ELR (cell line): ENCODE results near the gene NADK.
"Not testable (repeated sequence)": the region's sequence is repeated elsewhere in the genome, so short reads cannot be mapped to it uniquely, and the experiment has no call there.

ENCODE experiments used
- DNase-seq: peaks from one replicate; pipeline ENCODE4 v3.0.0-alpha.2; 2015; ENCODE audit warnings: low read depth

Gene NADK

DNA sequence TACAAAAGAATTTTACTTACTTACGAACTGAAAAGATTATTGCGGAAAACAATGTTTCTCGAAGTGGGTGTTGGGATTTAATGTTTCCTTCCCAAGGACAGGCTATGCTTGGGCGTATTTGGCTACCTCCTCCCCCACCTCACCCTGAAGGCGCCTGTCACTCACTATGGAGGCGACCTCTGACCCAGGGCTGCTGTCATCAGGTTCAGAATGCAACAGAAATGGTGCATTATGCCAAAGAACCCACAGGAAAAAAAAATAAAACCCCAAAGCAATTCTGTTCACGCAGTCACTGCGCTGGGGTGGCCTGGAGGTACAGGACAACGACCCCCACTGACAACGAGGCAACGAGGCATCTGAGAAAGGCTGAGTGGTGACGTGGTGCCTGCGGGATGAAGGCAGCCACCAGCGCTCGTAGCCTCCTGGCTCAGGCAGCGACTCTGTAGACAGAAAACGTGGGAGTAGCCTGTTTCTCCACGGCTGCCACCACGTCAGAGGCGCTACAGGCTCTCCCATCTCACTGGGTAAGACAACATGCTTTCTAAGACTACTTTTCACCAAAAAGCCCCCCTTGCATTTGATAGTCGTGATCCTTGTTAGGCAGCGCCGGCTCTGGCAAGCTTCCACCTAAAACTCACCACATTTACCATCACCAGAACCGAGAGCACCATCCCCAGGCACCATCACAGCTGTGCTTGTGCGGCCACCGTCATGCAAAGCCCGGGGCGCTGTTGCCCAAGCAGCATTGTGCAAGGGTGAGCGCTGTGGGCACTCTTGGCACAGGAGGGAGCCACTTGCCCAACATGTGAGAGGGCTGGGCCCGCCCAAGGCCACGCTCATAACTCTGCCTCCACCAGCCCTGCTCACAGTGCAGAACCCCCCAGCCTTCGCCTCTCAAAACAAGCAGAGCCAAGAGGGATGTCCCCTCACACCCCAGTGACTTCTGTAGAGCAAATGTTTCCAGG, 14.3 kb downstream of the NADK start:
- no peak for DNase-seq

DNA sequence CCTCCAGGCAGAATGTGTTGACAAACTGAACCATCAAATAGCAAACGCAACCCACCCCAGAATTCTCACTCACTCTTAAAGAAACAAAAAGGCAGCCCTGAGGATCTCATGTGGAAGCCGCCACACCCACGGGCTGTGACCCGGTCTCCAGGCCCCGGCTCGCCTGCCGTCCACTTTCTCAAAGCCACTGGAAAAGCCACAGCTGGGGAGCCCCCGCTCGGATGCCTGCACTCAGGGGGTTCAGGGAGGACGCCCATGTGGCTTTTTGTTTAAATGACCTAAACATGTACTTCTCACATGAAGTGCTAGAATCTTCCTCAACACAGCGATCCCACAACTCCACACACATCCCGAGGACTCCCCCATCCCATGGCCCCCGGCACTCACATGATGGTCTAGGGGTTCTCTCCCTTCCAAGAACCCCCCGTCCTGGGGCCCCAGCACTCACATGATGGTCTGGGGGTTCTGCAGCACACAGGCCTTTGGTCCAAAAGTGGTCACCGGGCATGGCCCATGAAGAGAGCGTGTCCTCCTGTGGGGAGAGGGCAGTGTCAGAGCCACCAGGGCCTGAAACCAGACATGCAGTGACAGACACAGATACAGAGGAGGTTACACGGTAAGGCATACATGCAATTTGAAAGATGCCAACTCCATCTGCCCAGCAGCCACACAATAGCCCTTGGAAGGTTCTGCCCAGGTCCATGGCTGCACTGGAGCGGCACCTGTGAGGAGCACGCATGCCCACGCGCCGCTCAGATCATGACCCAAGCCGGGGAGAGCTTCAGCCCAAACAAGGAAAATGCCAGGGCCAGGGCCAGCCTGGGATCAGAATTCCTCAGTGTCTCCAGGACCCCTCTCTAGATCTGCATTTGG, 16.5 kb downstream of the NADK start:
- no peak for DNase-seq

DNA sequence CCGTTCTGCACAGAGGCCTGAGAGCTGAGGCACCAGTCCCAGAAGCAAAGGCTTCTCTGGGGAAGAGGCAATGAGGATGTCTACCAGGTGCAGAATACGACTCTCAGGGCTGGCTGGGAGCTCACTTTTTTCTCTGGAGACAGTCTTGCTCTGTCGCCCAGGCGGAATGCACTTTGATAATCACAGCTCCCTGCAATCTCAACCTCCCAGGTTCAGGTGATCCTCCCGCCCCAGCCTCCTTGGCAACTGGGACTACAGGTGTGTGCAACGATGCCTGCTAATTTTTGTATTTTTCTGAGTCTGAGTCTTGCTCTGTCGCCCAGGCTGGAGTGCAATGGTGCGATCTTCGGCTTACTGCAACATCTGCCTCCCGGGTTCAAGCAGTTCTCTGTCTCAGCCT, 17.6 kb downstream of the NADK start:
- DNase-seq = no peak

DNA sequence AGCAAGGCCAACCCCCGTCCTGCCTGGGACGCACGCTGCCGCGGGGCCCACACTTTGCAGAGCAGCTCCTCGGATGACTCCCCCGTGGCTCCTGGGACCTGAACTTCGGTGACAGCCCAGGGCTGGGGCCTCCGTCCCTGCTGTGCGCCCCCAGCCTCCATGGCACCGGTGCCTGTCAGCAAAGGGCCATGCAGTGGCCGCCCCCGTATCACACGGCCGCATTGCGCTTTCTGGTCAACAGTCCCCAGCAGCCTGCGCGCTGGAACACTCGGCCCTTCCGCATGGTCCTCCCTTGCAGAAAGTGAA, 18.0 kb downstream of the NADK start:
- DNase-seq = no peak

DNA sequence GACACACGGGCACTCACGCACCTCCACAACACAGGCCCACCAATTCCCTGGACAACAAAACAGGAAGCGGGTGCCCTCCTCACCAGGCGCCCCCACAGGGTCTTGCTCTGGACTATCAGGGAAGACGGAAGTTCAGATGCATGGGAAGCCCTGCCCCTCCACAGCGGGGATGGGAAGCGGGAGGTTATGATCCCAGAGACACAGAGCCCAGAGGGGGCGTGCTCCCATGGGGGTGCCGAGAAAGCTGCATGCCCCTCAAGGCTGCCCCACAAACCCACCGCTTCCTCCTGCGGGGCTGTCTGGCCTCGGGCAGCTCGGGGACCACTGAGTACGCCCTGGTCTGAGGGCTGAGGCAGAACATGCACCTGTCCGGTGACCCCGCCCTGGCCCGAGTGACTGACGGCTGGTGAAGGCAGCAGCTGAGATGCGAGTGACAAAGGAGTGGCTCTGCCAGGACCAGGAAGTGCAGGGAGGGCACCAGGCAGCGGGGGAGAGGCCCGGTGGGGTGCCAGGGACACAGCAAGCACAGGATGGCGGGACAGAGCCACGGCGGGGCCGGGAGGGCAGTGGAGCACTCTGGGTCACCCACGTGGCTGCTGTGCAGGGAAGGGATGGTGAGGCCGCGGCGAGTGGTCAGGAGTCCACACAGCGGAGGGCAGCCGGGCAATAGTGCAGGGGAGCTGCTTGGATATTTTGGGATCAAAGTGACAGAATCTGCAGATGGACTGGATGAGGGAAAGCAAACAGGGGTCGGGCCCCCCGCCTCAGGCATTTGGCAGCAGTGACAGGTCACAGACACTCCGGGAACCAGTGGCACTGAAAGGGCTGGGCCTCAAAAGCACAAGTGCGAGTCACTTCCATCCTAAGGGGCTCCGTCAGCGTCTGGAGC, 18.6 kb downstream of the NADK start:
- DNase-seq = no peak

DNA sequence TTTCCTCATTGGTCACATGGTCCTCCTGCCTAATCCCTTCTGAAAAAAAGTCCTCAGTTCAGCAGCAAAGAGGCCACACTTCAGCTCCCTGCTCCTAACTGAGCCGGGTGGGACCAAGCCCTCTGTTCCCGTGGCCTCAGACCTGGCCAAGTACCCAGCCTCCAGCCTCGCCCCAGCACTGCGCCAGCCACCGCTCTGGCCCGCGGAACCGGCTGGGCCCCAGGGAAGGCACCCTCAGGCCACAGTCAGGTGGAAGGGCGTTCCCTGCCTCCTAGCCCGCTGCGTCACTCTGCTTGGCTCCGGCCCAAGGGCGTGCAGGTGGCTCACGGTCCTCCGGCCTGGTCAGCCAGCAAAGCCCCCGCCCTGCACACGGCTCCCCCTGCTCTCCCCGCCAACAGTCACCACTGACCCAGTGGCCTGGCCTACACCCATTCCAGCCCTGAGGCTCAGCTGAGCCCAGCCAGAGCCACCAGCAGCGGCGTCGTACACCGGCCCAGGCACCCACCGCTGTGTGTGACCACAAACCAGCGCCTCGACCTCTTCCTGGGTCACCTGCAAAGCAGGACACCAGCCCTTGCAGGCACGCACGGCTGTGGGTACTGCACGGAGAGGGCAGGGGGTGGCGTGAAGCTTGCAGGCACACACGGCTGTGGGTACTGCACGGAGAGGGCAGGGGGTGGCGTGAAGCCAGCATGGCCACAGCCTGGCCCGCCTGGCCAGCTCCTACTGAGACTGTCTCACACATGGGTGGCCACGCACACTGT, 19.4 kb downstream of the NADK start:
- DNase-seq = no peak

DNA sequence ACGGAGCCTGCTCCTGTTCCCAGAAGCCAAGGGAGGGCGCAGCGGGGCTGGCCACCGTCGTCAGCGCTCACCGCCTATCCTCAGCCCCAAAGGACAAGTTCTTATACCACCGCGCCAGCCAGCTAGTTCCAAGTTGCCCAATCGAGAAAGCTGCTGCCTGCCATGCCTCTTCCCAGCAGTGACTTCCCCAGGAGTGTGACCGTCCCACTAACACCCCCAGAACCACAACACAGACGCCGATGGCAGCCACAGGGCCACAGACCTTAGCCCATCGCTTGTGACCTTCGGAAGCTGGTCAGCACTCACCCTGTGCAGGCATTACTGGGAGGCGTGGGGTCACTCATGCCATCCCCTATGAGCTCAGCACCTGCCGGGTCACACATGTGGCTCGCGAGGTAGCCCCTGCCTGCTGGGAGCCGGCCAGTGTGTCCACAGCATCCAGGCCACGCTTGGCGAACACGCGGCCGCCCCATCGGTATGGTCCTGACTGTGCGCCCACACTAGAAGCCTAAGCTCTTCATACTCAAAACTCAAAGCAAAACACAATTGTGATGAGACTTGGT, 20.1 kb downstream of the NADK start:
- DNase-seq = no peak

DNA sequence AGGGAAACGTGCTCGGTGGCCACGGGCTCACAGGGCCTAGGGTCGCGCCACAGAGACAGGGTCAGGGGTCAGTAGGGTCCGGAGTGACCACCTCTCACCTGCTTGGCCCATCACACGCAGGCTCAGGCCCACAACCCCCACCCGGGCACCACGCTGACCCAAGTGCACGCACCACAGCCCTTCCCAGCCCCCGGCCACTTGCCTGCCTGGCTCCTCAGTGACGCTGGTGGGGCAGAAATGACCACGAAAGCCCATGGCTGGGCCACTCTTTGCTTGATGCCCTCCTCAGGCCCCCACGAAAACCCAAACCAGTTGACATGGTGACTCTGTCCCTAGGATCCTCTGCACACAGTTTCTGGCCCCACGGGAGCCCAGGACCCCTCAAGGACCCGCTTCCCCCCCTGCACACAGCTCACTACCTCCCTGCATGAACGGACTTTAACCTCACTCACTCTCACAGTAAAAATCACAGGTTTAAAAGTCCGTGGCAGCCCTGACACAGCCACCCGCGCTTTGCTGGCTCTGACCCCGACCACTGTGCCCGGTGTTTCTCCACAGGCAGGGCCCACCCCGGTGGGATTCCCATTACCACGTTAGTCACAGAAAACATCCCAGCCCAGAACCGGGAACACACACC, 20.7 kb downstream of the NADK start:
- no peak for DNase-seq

DNA sequence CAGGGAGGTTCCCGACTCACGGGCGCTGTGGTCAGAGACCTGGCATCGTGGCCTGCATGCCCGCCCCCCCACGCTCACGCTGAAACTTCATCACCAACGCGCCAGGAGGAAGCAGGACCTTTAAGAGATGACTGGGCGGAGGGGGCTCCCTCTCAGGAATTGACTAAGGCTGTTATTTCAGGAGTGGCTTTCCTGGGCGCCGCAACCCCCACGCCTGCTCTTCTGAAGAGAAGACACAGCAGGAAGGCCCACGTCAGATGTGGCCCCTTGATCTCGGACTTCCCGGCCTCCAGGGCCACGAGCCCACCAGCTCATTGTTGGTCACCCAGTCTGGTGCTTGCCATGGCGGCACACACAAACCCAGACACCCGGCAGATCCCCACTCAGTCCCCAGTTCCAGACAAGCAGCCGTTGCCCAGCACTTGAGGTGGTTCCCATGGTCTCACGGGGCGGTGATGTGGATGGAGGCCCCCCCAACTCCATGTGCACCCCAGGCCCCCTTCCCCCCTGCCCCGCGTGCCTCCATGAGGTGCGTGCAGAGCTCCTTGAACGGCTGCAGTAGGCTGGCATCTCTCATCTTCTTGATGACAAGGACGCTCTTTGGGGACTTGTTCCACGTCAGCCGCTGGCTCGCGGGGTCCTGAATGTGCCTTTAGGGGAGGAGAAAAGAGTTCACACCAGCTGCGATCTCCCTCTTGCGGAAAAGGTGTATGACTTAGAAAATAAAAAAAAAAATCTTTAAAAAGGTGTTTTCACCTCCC, 21.4 kb downstream of the NADK start:
- DNase-seq = no peak

DNA sequence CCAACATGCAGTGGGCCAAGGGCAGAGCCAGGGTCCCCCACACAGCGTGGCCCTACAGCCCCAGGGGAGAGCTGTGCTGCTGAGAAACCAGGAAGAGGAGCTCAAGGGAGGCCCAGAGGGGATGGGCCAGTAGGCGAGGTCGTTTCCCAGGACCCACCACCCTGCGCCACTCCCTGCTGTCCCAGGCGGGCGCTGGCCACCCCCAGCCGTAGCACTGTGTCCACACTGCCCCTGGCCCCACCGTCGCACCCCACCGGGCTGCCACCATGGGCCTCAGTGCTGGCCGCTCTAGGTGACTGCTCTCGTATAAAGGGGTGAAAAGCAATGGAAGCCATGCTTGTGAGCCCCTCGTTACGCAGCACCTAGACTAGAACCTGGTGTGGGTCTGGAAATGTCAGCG, 22.4 kb downstream of the NADK start:
- no peak for DNase-seq

DNA sequence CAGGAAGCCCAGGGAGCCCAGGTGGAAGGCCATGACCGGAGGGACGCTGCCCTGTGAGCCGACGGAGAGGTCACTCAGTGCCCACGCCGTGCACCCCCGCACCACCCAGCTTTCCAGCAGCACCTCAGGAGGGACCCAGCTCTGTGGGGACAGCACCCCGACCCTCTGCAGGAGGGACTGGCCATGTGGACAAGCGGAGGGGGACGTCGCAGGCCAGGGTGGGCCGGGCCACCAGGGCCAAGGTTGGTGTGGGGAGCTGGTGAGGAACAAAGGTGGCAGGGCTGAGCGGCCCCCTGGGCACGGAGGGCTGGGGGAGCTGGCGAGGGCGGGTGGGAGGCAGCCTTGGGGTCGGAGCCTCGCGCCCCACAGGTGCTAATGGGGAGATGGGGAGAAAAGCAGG, 22.8 kb downstream of the NADK start:
- DNase-seq = no peak

DNA sequence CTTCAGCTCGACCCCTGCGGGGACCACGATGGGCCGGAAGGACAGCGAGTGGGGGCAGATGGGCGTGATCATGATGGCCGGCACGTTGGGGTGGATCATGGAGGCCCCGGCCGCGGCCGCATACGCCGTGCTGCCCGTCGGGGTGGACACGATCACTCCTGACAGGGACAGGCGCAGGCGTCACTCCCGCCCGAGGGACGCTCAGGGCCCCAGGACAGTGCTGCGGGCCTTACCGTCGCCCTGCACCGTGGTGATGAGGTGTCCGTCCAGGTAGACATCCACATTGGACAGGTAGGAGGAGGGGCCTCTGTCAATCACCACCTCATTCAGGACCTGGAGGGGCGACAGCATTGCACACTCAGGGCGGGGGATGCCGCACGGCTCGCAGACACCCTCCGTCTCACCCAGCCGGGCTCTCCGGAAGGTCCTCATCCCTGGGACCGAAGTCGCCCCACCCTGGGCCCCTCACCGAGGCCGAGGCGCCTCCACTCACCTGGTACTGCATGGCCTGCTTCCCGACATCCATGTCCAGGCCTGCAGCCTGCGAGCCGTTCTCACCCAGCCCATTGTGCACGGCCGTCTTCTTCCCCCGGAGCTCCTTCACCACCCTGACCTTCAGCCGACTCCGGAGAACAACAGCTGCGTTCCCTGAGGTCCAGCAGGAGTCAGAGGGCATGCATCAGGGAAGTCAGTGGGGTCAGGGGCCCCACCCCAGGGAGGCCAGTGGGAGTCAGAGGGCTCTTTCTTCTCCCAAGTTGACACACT, 24.0 kb downstream of the NADK start:
- DNase-seq = no peak

DNA sequence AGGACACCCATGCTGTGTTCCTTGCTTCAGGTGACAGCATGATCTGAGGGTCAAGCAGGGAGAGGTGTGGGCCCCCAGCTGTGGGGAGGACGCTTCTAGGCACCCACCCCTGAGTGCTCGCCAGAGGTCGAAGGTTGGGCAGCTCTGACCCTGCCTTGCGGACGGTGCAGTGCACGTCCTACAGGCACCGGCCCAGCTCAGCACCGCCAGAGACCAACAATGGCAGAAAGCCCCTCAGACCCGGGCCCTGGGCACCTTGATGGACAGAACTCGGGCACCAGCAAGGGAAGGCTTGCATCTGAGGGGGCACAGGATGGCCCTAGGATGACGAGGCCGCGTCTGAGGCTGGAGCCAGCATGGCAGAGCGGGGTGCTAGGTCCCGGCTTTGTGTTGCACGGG, 24.7 kb downstream of the NADK start:
- DNase-seq = no peak

DNA sequence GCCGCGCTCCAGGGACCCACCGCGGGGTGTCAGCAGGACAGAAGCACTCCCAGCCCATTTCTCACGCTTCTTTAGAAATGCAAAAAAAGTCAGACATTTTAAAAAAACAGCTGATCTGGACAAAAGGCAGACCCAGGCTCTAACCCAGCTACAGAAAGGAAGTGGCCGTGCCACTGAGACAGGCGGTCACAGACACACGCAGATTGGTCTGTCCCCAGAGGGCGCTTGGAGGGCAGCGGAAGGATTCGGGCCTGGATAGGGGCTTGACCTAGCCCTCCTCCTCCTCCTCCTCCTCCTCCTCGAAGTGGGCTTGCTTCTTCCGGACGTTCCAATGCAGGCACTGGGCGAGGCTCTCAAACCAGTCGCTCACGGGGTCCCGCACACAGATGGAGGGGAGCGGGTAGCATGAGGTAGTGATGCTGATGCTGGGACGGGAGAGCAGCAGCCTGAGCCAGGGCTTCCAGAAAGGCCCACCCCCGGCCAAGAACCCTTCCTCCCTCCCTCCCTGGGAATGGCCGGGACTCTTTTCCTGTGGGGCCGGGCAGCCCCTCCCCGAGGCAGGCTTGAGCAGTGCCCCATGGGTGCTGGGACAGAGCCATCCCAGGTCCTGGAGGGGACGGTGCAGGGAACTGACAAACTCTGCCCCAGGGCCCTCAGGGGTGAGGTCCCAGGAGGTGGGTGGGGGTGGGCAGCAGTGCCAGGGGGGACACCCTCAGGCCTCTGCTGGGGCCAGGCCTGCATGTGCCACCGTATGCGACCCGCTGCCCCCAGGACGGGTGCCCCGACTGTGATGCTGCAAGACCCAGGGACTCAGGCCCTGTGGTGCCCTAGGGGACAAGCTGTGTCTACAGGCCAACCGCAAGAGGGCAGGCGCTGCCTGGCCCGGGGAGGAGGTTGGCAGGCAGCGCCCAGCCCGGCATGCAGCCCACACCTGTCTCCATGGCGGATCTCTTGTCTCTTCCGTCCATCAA, 25.3 kb downstream of the NADK start:
- no peak for DNase-seq

DNA sequence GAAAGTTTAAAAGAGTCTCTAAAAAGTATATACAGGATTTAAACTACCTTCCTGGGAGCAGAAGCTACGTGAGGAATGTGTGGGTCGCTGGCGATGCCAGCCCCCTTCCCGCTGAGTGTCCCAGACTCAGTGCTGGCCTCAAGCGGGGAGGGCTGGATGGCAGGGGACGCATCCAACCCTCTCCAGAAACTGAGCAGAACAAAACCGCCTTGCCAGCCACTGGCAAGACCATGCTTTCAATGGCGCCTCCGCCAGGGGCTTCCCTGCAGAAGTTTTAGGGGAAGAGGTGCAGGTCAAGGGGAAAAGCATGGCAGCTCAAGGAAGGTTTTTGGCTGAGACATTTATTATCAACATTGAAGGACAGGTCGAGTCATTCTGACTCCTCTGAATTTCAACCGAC, 26.1 kb downstream of the NADK start:
- no peak for DNase-seq

DNA sequence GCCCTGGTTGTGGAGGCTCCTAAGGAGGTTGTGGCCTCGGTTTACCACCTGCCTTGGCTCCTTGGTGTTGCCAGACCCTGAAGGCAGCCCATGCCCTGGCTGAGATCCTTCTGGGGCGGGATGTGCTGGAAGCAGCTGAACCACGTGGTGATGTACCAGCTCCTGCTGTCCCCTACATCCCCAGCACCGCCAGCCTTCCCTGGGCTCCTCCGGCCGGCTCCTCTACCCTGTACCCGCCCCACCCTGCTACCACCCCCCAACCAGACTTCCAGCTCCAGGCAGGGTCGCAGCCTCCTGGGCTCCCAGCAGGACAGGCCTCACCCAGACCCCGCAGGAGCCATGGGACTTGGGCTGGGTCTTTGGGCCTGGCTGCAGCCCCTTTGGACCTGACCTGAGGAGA, 28.3 kb downstream of the NADK start:
- not testable (repeated sequence) for DNase-seq

DNA sequence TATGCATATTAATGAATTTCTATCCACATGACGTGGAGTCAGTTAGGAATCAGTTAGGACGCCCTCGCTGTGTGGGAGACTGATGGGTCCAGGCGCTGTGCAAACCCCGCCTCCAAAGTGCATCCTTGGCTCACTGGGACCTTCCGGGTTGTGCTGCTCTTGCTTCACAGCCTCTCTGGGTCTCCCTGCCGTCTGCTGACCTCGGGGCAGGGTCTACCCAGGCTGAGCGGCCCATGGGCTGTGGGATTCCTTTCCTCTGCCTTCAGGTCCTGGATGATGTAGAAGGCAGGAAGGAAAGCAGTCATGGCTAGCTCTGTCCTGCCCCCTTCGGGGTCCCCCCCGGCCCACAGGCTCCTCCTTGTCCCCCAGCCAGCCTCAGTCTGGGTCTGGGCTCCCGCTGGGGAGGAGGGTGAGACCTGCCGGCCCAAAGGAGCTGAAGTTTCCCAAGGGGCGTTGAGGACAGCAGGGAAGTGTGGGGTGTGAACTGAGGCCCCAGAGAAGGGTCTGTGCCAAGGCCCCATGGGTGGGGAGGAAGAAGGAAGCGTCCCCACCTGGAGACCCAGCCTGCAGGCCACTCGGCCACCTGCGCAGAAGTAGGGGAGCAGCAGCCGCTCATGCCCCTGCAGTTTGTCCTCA, 29.5 kb downstream of the NADK start:
- no peak for DNase-seq

DNA sequence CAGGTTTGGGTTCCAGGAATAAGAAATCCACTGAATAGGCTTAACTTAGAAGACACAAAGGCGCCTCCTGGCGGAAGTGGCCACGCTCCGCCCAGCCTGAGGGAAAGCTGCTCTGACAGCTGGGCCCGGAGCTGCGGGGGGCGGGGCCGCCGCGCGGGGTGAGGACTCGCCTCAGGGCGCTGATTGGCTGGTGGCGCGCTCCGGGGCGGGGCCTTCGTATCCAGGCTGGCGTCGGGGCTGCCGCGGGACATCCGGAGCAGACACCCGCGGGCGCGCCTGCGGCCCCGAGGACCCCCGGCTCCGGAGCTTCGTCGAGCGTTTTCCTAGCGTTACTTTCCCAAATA, 31.7 kb downstream of the NADK start:
- not testable (repeated sequence) for DNase-seq
